Epithelial cell of esophagus (primary cell): Measurements from ENCODE around the gene OPN1MW.
"Not testable (repeated sequence)": the region's sequence is repeated elsewhere in the genome, so short reads cannot be mapped to it uniquely, and the experiment has no call there.

Source experiments
- DNase-seq: peaks from one replicate; pipeline ENCODE4 v3.0.0; 2010; ENCODE audit warnings: low read depth
- H3K4me3 ChIP-seq: 2 replicates; pipeline ENCODE4 v1.5.1; 2011; ENCODE audit warnings: mild to moderate bottlenecking, low read length, control low read depth
- CTCF ChIP-seq: IDR thresholded peaks from 2 replicates; pipeline ENCODE4 v1.5.1; 2011; ENCODE audit warnings: low read depth, mild to moderate bottlenecking, low read length, control low read depth, inconsistent platforms; ENCODE audit not compliant: insufficient read depth; ENCODE audit errors: missing control alignments

The OPN1MW gene

GRCh38 chrX:154142950-154143745 is 39.2 kb upstream of the OPN1MW start:
- H3K4me3 ChIP-seq = no peak overlapping the region
- DNase-seq = no peak
- no peak for TF ChIP-seq CTCF

DNA sequence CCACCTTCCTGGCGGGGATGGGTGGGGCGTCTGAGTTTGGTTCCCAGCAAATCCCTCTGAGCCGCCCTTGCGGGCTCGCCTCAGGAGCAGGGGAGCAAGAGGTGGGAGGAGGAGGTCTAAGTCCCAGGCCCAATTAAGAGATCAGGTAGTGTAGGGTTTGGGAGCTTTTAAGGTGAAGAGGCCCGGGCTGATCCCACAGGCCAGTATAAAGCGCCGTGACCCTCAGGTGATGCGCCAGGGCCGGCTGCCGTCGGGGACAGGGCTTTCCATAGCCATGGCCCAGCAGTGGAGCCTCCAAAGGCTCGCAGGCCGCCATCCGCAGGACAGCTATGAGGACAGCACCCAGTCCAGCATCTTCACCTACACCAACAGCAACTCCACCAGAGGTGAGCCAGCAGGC is 38.4 kb upstream of the OPN1MW start, which contains the start of gene OPN1LW:
Gene OPN1LW, plus strand, starts transcription at position 234 of the 400 bp plus-strand sequence. Its CDS starts 41 bp downstream, at position 275.
- not testable (repeated sequence) for H3K4me3 ChIP-seq, DNase-seq

GRCh38 chrX:154151030-154151429 is 31.4 kb upstream of the OPN1MW start:
- DNase-seq, H3K4me3 ChIP-seq: not testable (repeated sequence)

DNA sequence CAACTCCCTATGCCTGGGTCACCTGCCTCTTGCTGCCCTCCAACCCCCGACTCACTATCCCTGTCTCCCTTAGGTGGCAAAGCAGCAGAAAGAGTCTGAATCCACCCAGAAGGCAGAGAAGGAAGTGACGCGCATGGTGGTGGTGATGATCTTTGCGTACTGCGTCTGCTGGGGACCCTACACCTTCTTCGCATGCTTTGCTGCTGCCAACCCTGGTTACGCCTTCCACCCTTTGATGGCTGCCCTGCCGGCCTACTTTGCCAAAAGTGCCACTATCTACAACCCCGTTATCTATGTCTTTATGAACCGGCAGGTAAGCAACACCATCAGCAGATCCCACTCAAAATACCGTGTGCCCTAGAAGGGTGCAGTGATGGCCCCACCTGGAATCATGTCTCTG is 26.2 kb upstream of the OPN1MW start:
- DNase-seq = not testable (repeated sequence)

DNA sequence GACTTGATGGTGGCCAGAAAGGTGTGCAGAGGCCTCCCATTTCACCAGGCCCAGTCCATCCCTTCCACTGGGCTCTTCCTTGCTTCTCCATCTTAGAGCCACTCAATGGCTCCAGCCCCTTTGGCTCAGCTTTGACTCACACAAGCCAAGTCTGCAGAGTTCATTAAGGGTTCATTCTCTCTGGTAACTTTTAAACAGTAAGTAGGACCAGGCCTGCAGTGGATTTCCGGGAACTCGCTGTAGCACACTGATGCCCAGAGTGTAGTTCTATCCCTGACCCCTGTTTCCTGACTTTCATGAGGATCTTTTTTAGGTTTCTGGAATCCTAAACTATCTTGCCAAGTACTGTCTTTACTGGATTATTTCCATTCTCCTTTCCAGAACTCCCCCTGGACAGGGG is 25.2 kb upstream of the OPN1MW start:
- DNase-seq, H3K4me3 ChIP-seq: not testable (repeated sequence)

More for the DNA sequence above, 26.2 kb upstream of the OPN1MW start:
- not testable (repeated sequence) for H3K4me3 ChIP-seq

DNA sequence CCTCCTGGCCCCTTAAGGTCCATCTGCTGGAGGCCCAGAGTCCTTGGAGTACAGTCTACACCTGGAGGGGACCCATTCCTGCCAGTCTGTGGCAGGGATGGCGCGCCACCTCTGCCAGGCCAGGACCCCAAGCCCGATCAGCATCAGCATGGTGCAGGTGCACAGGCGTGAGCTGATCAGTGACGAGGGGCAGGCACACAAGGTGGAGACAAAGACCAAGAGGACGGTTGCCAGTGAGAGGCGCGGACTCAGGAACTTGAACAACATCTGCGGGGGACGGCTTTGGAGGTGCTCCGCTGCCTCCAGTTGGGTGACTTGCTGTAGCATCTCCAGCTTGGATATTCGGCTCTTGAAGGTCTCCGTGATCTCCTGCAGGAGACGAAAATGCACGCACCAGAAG is 23.1 kb upstream of the OPN1MW start:
- not testable (repeated sequence) for DNase-seq, H3K4me3 ChIP-seq

DNA sequence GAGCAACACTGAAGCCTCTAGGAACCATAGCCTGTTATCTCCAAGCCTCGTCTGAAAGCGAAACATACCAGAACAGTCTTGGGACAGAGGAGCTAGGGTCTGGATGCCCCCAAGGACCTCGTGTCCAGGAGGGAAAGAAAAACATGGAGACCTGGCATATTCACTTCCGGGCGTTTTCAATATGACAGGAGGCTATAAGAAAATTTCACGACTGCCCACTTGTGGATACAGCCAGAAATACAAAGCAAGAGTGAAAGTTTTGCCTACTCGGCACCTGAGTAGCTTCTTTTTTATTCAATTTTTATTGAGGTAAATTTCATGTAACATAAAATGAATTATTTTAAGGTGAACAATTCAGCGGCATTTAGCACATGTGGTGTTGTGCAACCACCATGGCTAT is 17.5 kb upstream of the OPN1MW start:
- not testable (repeated sequence) for H3K4me3 ChIP-seq, DNase-seq

- not testable (repeated sequence) for H3K4me3 ChIP-seq, DNase-seq
Measured at GRCh38 chrX:154168384-154168783, 14.0 kb upstream of the OPN1MW start.

DNA sequence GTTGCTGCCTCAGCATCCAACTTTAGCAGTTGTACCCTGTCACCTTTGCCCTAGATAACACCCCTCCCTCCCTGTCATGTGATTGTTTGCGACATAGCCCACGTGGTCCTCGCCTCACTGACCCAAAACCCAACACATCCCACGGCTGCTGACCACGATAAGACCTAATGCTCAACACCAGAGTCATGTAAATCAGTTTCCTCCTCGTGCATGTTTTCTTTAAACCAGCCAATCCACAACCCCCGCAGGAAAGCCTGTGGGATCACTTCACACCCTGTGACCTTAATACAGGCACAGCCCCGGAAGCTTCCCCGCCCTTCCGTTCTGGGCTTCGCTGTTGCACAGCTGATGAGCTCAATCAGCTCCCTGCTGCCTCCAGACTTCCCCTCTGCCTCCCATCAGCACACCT is 9.9 kb upstream of the OPN1MW start:
- H3K4me3 ChIP-seq, DNase-seq: not testable (repeated sequence)

DNA sequence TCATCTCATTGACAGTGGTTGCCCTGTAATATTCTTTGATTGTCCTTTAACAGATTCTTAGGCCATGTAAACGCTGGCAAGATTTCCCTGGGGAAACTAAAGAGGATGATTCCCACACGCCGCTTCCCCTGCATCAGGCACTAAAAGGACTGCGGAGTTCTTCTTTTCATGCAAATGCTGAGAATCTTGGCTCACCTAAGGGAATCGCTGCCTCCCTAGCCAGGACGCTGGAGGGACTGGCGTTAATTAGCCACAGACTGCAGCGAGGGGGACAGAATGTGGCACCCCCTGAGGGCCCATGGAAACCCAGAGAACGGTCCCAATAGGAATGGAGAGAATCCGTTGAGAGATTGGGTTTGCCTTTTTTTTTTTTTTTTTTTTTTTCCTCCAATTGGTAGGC is 8.0 kb upstream of the OPN1MW start:
- H3K4me3 ChIP-seq, DNase-seq: not testable (repeated sequence)

DNA sequence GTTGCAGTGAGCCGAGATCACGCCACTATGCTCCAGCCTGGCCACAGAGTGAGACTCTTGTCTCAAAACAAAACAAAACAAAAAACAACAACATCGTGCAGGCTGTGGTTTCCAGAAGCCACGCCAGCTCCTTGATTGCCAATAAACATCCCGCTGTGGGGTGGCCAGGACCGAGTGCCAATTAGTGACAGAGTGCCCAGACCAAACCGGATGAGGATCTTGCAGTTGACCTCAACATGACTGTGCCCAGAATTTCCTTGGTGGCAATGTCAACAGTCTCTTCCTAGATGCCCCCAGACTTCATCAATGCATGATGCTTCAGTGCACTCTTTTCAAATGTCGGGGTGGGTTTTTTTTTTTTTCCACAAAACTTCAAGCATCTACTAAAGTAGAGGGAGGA is 1.4 kb downstream of the OPN1MW start:
- H3K4me3 ChIP-seq, DNase-seq: not testable (repeated sequence)

DNA sequence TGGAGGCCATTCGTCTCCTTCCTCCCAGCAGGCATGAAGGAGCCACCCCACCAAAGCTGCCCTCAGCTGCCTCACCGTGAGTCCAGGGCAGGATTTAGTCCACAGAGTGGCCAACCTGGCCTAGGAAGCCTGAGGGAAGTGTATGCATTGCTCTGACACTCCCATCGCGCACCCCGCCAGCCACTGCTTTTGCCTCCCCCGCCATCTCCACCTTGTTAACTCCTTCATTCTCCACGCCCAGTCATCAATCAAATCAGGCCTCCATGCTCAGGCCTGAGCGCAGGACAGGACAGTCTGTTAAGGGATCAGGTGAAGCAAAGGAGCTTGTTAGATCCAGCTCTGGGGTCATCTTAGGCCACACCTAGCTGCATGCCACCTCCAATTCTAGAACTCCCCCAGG is 10.4 kb downstream of the OPN1MW start:
- H3K4me3 ChIP-seq, DNase-seq: not testable (repeated sequence)

DNA sequence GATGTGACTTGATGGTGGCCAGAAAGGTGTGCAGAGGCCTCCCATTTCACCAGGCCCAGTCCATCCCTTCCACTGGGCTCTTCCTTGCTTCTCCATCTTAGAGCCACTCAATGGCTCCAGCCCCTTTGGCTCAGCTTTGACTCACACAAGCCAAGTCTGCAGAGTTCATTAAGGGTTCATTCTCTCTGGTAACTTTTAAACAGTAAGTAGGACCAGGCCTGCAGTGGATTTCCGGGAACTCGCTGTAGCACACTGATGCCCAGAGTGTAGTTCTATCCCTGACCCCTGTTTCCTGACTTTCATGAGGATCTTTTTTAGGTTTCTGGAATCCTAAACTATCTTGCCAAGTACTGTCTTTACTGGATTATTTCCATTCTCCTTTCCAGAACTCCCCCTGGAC is 11.9 kb downstream of the OPN1MW start:
- not testable (repeated sequence) for DNase-seq, H3K4me3 ChIP-seq

DNA sequence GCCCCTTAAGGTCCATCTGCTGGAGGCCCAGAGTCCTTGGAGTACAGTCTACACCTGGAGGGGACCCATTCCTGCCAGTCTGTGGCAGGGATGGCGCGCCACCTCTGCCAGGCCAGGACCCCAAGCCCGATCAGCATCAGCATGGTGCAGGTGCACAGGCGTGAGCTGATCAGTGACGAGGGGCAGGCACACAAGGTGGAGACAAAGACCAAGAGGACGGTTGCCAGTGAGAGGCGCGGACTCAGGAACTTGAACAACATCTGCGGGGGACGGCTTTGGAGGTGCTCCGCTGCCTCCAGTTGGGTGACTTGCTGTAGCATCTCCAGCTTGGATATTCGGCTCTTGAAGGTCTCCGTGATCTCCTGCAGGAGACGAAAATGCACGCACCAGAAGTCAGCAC is 14.1 kb downstream of the OPN1MW start:
- DNase-seq, H3K4me3 ChIP-seq: not testable (repeated sequence)

DNA sequence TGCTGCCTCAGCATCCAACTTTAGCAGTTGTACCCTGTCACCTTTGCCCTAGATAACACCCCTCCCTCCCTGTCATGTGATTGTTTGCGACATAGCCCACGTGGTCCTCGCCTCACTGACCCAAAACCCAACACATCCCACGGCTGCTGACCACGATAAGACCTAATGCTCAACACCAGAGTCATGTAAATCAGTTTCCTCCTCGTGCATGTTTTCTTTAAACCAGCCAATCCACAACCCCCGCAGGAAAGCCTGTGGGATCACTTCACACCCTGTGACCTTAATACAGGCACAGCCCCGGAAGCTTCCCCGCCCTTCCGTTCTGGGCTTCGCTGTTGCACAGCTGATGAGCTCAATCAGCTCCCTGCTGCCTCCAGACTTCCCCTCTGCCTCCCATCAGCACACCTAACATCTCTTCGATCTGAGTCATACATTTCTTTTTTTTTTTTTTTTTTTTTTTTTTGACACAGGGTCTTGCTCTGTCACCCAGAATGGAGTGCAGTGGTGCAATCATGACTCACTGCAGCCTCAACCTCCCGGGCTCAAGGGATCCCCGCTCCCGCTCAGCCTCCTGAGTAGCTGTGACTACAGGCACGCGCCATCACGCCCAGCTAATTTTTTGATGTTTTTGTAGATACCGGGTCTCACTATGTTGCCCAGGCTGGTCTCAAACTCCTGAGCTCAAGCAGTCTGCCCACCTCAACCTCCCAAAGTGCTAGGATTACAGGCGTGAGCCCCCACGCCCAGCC is 27.4 kb downstream of the OPN1MW start:
- DNase-seq, H3K4me3 ChIP-seq: not testable (repeated sequence)

DNA sequence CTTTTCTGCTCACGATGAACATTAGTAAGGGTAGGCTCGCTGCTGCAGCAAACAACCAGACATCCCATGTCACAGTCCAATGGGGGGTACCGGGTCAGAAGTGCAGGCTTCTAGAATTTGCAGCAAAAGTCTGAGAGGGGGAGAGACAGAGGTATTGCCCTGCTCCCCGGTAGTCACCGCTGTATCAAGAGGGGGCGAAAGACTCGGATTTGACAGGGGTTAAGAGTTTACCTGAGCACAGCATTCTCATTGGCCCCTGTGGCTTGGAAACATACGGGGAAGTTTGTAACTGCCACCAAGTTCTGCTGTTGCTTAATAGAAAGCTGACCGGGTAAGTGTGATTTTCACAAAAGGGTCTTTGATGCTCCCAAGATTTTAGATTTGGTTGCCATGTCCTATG is 28.7 kb downstream of the OPN1MW start:
- not testable (repeated sequence) for H3K4me3 ChIP-seq, DNase-seq

GRCh38 chrX:154211499-154211898 is 29.1 kb downstream of the OPN1MW start:
- H3K4me3 ChIP-seq, DNase-seq: not testable (repeated sequence)

DNA sequence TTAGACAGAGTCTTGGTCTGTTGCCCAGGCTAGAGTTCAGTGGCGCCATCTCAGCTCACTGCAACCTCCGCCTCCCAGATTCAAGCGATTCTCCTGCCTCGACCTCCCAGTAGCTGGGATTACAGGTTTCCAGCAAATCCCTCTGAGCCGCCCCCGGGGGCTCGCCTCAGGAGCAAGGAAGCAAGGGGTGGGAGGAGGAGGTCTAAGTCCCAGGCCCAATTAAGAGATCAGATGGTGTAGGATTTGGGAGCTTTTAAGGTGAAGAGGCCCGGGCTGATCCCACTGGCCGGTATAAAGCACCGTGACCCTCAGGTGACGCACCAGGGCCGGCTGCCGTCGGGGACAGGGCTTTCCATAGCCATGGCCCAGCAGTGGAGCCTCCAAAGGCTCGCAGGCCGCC is 37.1 kb downstream of the OPN1MW start, which contains the start of gene OPN1MW2:
Gene OPN1MW2, plus strand, starts transcription at position 301 of the 400 bp plus-strand sequence. Its CDS starts 60 bp downstream, at position 361.
- not testable (repeated sequence) for DNase-seq, H3K4me3 ChIP-seq

GRCh38 chrX:154225292-154225691 is 42.9 kb downstream of the OPN1MW start:
- DNase-seq, H3K4me3 ChIP-seq: not testable (repeated sequence)
